Putamen (tissue), 1 donor: ENCODE measurements around the gene TSC22D4.

Source experiments
- DNase-seq: peaks from one replicate; pipeline ENCODE4 v3.0.0-alpha.2; 2016; ENCODE audit warnings: low spot score

The TSC22D4 gene

DNA sequence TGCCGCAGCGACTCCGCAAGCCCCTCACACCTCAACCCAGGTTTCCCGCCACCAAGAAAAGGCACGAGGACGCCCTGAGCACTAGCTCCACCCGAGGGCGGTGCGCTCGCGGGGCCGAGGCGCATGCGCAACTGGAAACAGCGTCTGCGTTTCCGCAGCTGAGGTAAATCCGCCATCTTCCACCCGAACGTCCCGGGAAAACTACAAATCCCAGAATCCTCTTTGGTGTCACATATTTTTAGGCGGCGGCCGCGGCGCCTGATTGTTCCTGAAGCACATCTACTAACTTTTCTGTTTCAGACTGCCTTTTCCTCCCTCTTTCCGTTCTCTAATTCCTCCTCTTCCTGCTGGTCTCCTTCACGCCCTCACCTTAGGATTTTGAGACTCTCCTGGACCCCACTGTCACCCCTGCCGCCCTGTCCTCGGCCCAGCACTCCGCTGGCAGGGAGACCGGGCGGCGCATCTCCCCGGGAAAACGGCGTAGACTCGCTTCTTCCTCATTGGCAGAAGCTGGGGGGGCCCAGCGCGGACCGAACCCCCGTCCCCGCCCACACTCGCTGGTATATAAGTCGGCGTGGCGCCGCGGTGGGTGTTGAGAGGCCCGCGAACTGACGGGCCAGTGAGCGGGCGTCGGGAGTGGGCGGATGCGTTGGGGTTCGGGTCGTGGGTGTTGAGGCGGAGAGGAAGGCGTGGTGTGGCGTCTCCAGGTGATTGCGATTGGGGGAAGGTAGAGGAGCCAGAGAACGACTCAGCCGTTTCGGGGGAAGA, 50.6 kb downstream of the TSC22D4 start, which contains the start of gene ZCWPW1:
ZCWPW1 (minus strand) TSS at position 505 of the 768 bp plus-strand sequence. CDS start 8,054 bp downstream, outside the sequence.
- peak; percentile 95 for DNase-seq

DNA sequence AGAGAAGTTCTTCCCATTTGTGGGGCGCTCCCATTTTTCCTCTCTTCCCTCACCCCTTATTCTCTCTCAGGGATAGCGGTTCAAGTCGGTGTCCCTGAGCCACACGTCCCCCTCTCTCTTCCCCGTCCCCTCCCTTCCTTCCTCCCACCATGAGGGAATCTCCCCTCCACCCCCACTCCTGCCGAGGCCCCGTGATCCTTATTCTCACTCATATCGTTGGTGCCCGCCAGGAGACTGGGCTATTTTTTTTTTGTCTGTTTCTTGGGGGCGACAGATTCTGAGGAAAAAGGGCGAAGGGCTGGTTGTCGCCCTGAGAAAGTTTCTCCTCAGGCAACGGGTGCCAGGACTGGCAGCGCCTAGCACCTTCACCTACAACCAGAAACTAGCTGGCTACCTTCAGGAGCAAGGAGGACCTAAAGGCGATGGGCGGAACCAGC, 51.2 kb downstream of the TSC22D4 start:
- DNase-seq, result no peak

DNA sequence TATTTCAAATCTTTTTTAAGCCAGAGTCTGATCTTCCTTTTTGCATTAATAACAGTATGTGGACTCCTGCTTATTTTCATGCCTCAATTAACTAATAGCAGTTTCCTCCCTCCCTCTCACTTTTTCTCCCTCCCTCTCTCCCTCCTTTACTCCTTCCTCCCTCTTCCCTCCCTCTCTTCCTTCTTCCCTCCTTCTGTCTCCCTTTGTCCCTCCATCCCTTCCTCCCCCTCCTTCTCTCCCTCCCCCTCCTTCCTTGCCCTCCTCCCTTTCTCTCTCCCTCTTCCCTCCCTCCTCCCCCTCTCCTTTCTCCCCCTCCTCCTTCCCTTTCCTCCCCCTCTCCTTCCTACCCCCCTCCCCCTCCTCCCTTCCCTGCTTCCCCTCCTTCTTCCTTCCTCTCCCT, 52.5 kb downstream of the TSC22D4 start:
- no peak for DNase-seq

DNA sequence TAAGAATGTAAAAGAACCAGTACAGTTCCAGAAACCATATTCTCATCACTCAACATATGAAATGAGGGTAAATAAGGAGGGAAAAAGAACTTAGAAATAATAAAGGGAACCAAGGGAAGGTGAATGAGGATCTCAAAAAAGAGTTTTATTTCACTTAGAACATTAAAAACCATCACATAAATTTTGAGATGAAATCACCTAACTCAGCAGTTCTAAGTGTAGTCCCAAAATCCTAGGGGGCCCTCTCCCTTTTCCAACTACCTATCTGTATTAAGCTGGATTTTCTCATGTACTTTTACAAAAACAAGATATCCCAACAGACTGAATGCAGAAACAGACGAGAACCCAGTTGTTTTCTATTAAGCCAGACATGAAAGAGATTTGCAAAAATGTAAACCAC, 53.7 kb downstream of the TSC22D4 start:
- DNase-seq, result no peak

DNA sequence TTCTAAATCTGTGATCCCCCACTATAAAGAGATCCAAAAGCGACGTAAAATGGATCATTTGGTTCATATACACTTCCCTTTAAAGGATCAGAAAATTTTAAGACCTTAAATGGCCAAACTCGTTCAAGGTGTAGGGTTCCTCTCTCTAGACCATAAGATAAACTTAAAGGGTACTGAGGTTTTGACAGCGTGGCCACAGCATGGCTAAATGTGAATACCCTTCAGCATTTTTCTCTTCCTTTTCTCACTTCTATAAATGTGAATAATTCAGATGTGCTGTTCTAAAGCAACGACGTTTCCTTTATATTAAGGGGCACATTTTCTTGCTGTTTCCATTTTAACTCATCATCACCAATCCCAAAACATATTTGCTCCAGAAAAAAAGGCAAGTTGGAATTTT, 55.7 kb downstream of the TSC22D4 start:
- DNase-seq, result no peak

DNA sequence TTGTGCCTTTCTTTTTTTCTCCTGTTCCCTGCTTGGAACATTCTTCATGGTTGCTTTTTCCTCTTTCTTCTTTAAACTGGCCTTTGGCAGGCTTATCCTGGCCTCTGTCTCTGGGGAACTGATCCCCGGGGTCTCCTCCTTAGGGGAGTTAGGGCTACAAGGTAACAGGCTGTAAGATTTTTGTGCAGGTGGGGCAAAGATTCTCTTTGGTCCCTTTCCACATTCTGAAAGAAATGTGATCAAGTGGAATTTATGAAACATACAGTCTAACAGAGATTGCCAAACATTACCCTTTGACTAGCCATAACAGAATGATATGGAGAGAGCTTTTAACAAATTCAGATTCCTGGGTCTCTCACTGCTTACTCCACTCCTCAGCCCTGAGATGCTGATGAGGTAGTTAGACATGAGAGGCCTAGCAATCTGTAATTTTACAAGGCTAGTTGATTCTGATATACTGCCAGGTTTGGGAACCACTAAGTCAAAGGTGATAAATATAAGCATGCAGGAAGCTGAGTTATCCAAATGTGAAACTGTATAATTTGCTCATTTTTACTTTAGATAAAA, 59.3 kb downstream of the TSC22D4 start:
- DNase-seq, result no peak

DNA sequence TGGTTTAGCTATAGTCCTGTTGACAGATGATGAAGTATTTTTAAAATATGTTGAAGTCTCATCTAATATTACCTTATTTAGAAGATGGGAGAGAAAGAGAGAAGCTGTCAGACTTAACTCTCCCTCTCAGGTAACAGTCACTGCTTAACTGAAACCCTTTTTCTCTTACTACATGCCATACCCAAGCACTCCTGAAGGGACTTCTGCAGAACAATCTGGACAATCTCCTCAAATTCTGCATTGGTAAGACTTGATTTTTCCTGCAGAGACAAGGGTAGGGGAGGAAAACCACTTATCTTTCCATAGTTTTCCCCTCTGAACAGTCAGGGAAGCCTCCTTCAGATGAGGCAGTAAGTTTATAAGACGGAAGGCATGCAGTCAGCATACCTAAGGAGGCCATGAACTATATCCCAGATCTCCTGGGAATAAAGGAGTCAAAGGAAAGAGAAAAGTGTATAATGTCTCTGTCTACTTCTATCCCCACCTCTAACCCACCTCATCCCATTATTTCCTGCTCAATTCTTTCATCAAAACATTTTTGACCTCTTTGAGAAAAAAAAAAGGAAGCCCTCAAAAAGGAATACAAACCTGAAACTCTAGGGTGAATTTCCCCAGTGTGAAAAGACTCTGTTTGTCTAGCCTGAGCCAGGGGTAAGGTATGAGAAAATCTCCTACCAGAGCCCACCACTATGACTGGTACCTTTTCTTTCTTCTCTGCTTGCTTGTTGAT, 59.9 kb downstream of the TSC22D4 start:
- no peak for DNase-seq
